Measurements from ENCODE around the gene MEGF11. TPM values are rescaled to one million over a fixed set of nuclear protein-coding genes. Genes with fewer than 3 reads are reported as not detected.

Gene MEGF11
- total RNA-seq, 1 donor from 2014 or later: 0.60 TPM

DNA sequence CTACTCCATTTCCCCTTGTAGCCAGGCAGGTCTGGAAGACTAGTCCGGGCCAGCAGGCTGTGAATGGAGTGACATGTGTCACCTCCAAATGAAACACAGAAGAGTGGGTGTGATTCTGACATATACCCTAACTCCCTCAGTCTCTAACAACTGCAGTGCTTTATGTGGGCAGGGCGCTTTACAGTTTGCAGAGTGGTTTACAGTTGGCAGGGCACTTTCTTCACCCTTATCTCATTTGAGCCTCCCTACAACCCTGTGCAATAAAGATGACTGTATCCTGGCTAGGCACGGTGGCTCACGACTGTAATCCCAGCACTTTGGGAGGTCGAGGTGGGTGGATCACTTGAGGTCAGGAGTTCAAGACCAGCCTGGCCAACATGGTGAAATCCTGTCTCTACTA, 208.0 kb downstream of the MEGF11 start:
- Mint-ChIP-seq H3K4me3 (ENCODE audit: low read depth) (no peak overlapping the region), H3K36me3 (ENCODE audit: insufficient read depth) (no peaks in the 10 kb centered on the region), H3K9me3 (ENCODE audit: low read depth) (no peaks in the 10 kb centered on the region), H3K4me1 (ENCODE audit: low read depth) (peaks cover 33% of the 10 kb centered on the region), H3K27ac (no peak overlapping the region), H3K27me3 (peaks cover 38% of the 10 kb centered on the region)
- DNase-seq (ENCODE audit: low spot score, unreplicated experiment): no peak
- TF ChIP-seq, protein P1, sequence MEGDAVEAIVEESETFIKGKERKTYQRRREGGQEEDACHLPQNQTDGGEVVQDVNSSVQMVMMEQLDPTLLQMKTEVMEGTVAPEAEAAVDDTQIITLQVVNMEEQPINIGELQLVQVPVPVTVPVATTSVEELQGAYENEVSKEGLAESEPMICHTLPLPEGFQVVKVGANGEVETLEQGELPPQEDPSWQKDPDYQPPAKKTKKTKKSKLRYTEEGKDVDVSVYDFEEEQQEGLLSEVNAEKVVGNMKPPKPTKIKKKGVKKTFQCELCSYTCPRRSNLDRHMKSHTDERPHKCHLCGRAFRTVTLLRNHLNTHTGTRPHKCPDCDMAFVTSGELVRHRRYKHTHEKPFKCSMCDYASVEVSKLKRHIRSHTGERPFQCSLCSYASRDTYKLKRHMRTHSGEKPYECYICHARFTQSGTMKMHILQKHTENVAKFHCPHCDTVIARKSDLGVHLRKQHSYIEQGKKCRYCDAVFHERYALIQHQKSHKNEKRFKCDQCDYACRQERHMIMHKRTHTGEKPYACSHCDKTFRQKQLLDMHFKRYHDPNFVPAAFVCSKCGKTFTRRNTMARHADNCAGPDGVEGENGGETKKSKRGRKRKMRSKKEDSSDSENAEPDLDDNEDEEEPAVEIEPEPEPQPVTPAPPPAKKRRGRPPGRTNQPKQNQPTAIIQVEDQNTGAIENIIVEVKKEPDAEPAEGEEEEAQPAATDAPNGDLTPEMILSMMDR (IDR thresholded peaks at IDR 0.05; ENCODE audit: unreplicated experiment): no peak

DNA sequence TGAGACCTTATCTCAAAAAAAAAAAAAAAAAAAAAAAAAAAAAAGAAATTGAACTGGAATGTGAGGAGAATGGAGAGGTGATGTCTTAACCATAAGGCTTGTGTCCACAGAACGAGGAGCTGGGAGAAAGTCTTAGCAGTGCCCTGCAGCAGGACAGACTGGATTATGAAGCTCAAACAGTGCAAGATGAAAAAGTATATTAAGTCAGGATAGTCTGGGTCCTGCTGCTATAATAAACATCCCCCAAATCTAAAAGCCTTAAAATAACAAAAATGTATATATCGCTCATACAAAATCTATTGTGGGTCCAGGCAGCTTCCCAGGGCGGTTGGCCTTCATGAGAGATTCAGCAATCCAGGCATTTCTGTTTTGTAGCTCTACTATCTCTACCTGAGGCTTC, 208.7 kb downstream of the MEGF11 start:
- TF ChIP-seq, protein P1 (IDR thresholded peaks at IDR 0.05; ENCODE audit: unreplicated experiment): no peak
- H3K9me3 Mint-ChIP-seq (ENCODE audit: low read depth): no peaks in the 10 kb centered on the region
- DNase-seq (ENCODE audit: low spot score, unreplicated experiment): no peak
- H3K4me3 Mint-ChIP-seq (ENCODE audit: low read depth): no peak overlapping the region
- H3K4me1 Mint-ChIP-seq (ENCODE audit: low read depth): peaks cover 34% of the 10 kb centered on the region
- no peaks in the 10 kb centered on the region for H3K36me3 Mint-ChIP-seq (ENCODE audit: insufficient read depth)
- peaks cover 38% of the 10 kb centered on the region for H3K27me3 Mint-ChIP-seq
- H3K27ac Mint-ChIP-seq: no peak overlapping the region

DNA sequence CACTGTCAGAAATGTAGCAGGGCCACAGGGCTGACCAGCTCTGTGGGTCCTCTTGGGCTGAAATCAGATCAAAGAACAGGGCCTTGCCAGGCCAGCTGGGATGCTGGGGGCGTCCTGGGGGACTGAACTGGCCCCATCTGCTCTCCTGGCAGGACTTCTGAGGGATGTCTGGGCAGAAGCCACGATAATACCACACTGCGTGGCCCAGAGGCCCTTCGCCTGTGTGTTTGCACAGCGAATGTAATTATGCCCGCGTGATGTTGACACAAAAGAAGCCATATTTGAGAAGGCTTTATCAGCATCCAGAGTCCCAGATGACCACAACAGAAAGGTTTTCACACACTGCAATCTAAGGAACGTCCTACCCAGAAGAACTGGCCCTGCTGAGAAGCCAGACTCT, 210.3 kb downstream of the MEGF11 start:
- TF ChIP-seq, protein P1 (IDR thresholded peaks at IDR 0.05; ENCODE audit: unreplicated experiment): no peak
- peak overlapping the region; percentile 53 for H3K27ac Mint-ChIP-seq
- no peak for DNase-seq (ENCODE audit: low spot score, unreplicated experiment)
- H3K9me3 Mint-ChIP-seq (ENCODE audit: low read depth): no peaks in the 10 kb centered on the region
- H3K4me1 Mint-ChIP-seq (ENCODE audit: low read depth): peaks cover 31% of the 10 kb centered on the region
- peaks cover 48% of the 10 kb centered on the region for H3K27me3 Mint-ChIP-seq
- H3K4me3 Mint-ChIP-seq (ENCODE audit: low read depth): no peak overlapping the region
- no peaks in the 10 kb centered on the region for H3K36me3 Mint-ChIP-seq (ENCODE audit: insufficient read depth)

DNA sequence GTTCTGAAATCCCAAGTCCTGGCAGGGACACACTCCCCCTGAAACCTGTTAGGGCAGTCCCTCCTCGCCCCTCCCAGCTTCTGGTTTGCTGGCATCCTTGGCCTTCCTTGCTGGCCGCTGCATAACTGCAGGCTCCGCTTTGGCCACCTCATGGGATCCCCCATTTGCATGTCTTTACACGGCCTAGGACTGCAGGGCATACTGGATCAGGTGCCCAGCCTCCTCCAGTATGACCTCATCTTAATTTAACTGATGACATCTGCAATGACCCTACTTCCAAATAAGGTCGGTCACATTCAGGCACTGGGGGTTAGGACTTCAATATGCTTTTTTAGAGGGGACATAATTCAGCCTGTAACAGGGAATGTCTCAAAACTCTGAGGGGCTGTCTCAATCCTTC, 210.9 kb downstream of the MEGF11 start:
- Mint-ChIP-seq H3K4me1 (ENCODE audit: low read depth) (peaks cover 29% of the 10 kb centered on the region), H3K27ac (no peak overlapping the region), H3K27me3 (peaks cover 48% of the 10 kb centered on the region), H3K9me3 (ENCODE audit: low read depth) (no peaks in the 10 kb centered on the region), H3K4me3 (ENCODE audit: low read depth) (no peak overlapping the region), H3K36me3 (ENCODE audit: insufficient read depth) (no peaks in the 10 kb centered on the region)
- TF ChIP-seq, protein P1 (IDR thresholded peaks at IDR 0.05; ENCODE audit: unreplicated experiment): no peak
- DNase-seq (ENCODE audit: low spot score, unreplicated experiment): no peak

DNA sequence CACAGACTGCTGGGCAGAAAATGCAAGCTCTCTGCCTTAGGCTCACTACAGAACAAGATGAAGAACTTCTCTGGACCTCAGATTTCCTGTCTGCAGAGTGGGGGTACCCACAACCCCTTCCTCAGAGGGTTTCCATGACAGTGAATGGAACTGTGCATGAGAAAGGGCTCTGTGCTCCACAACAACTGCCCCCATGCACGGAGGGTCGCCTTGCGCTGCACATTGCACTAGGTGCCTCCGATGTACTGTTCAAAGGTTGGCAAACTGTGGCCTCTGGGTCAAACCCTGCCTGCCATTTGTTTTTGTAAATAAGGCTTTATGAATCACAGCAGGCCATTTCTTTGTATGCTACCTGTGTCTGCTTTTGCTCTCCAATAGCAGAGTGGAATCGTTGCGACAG, 212.3 kb downstream of the MEGF11 start:
- Mint-ChIP-seq H3K4me1 (ENCODE audit: low read depth) (peaks cover 26% of the 10 kb centered on the region), H3K4me3 (ENCODE audit: low read depth) (no peak overlapping the region), H3K27me3 (peaks cover 48% of the 10 kb centered on the region), H3K27ac (no peak overlapping the region), H3K9me3 (ENCODE audit: low read depth) (no peaks in the 10 kb centered on the region), H3K36me3 (ENCODE audit: insufficient read depth) (no peaks in the 10 kb centered on the region)
- no peak for DNase-seq (ENCODE audit: low spot score, unreplicated experiment)
- TF ChIP-seq, protein P1 (IDR thresholded peaks at IDR 0.05; ENCODE audit: unreplicated experiment): no peak
